Nephron progenitor cell (in vitro differentiated cells): ENCODE results near the gene HACD2.
"Not testable (repeated sequence)": the region's sequence is repeated elsewhere in the genome, so short reads cannot be mapped to it uniquely, and the experiment has no call there.

Experiments
- DNase-seq: peaks from one replicate; pipeline ENCODE4 v3.0.0; 2021
- H3K27ac Mint-ChIP-seq: 2 replicates; pipeline ENCODE4 v1.8.0; 2021; ENCODE audit warnings: mild to moderate bottlenecking, moderate library complexity, mixed read lengths
- H3K27me3 Mint-ChIP-seq: 2 replicates; pipeline ENCODE4 v1.8.0; 2021; ENCODE audit warnings: mild to moderate bottlenecking, low read depth, mixed read lengths; ENCODE audit not compliant: poor library complexity
- H3K36me3 Mint-ChIP-seq: 2 replicates; pipeline ENCODE4 v1.8.0; 2021; ENCODE audit warnings: low read depth, mixed read lengths
- H3K4me1 Mint-ChIP-seq: 2 replicates; pipeline ENCODE4 v1.8.0; 2021; ENCODE audit warnings: mixed read lengths
- H3K4me3 Mint-ChIP-seq: 2 replicates; pipeline ENCODE4 v1.8.0; 2021; ENCODE audit warnings: mild to moderate bottlenecking, moderate library complexity, mixed read lengths
- H3K9me3 Mint-ChIP-seq: 2 replicates; pipeline ENCODE4 v1.8.0; 2021; ENCODE audit warnings: mild to moderate bottlenecking, moderate library complexity, mixed read lengths
- CTCF ChIP-seq: fragments of 200-600 bp; sonication (generic); IDR thresholded peaks from 2 replicates; pipeline ENCODE4 v1.5.0; 2021; ENCODE audit warnings: antibody characterized with exemption

Gene HACD2

GRCh38 chr3:123618076-123618708 lies 33.3 kb upstream of the HACD2 start:
- H3K27ac Mint-ChIP-seq, result no peak overlapping the region
- peaks cover 11% of the 10 kb centered on the region for H3K36me3 Mint-ChIP-seq
- H3K27me3 Mint-ChIP-seq, result no peaks in the 10 kb centered on the region
- no peak for DNase-seq
- TF ChIP-seq CTCF, result no peak
- no peak overlapping the region for H3K4me3 Mint-ChIP-seq
- peaks cover 19% of the 10 kb centered on the region for H3K4me1 Mint-ChIP-seq
- H3K9me3 Mint-ChIP-seq, result no peaks in the 10 kb centered on the region

- H3K27ac Mint-ChIP-seq, result no peak overlapping the region
- H3K36me3 Mint-ChIP-seq, result peaks cover 19% of the 10 kb centered on the region
- peaks cover 23% of the 10 kb centered on the region for H3K4me1 Mint-ChIP-seq
- TF ChIP-seq CTCF, result no peak
- H3K27me3 Mint-ChIP-seq, result no peaks in the 10 kb centered on the region
- DNase-seq, result no peak
- H3K4me3 Mint-ChIP-seq, result no peak overlapping the region
- H3K9me3 Mint-ChIP-seq, result no peaks in the 10 kb centered on the region
Observed at GRCh38 chr3:123616593-123616992, 31.7 kb upstream of the HACD2 start.

GRCh38 chr3:123613543-123613942 lies 28.7 kb upstream of the HACD2 start:
- no peak overlapping the region for H3K4me3 Mint-ChIP-seq
- H3K27ac Mint-ChIP-seq, result peak overlapping the region; percentile 9
- peaks cover 44% of the 10 kb centered on the region for H3K4me1 Mint-ChIP-seq
- H3K36me3 Mint-ChIP-seq, result peaks cover 31% of the 10 kb centered on the region
- no peaks in the 10 kb centered on the region for H3K27me3 Mint-ChIP-seq
- TF ChIP-seq CTCF, result no peak
- no peaks in the 10 kb centered on the region for H3K9me3 Mint-ChIP-seq
- no peak for DNase-seq

DNA sequence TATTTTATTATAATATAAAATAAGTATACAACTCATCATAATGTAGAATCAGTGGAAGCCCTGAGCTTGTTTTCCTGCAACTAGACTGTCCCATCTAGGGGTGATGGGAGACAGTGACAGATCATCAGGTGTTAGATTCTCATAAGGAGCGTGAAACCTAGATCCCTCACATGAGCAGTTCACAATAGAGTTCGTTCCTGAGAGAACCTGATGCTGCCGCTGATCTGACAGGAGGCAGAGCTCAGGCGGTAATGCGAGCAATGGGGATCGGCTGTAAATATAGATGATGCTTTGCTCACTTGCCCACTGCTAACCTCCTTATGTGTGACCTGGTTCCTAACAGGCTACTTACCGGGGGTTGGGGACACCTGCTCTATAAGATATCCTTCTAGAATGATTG lies 26.8 kb upstream of the HACD2 start:
- not testable (repeated sequence) for H3K27ac Mint-ChIP-seq, H3K4me3 Mint-ChIP-seq, H3K27me3 Mint-ChIP-seq, H3K9me3 Mint-ChIP-seq, DNase-seq
- Mint-ChIP-seq H3K4me1 (peaks cover 30% of the 10 kb centered on the region), H3K36me3 (peaks cover 31% of the 10 kb centered on the region)

GRCh38 chr3:123611082-123611481 lies 26.2 kb upstream of the HACD2 start:
- Mint-ChIP-seq H3K36me3 (peaks cover 36% of the 10 kb centered on the region), H3K27me3 (no peaks in the 10 kb centered on the region), H3K9me3 (no peaks in the 10 kb centered on the region), H3K4me1 (peaks cover 30% of the 10 kb centered on the region), H3K27ac (no peak overlapping the region), H3K4me3 (no peak overlapping the region)
- no peak for TF ChIP-seq CTCF
- no peak for DNase-seq

- no peak for TF ChIP-seq CTCF
- Mint-ChIP-seq H3K36me3 (peaks cover 40% of the 10 kb centered on the region), H3K4me1 (peaks cover 33% of the 10 kb centered on the region), H3K4me3 (peak overlapping the region; percentile 43), H3K27ac (no peak overlapping the region), H3K27me3 (no peaks in the 10 kb centered on the region), H3K9me3 (no peaks in the 10 kb centered on the region)
- peak; percentile 37 for DNase-seq
Observed at GRCh38 chr3:123610331-123610730, 25.5 kb upstream of the HACD2 start.
